ENCODE results near the gene EDC3.
A peak's percentile ranks its signal among the peaks of the same experiment; 100 is the strongest.
"Not testable (repeated sequence)": the region's sequence is repeated elsewhere in the genome, so short reads cannot be mapped to it uniquely, and the experiment has no call there.

Gene EDC3

DNA sequence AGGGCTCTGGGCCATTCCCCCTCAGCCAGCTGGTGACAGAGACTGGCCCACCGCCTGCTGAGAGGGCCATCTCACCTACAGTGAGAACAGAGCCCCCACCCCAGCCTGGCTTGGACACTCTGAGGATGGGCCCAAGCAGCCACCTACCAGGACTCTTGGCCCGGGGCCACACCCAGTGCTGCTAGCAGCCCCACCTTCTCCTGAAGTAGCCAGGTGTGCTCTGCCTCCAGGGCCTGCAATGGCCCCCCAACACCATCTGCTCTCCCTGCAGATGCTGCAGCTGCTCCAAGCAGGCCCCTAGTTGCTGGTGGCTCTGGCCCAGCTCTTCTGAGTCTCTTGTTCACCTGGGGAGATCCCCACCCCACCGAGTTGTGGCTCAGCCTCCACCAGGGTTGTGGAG, 87.0 kb downstream of the EDC3 start:
- DNase-seq, result no peak

DNA sequence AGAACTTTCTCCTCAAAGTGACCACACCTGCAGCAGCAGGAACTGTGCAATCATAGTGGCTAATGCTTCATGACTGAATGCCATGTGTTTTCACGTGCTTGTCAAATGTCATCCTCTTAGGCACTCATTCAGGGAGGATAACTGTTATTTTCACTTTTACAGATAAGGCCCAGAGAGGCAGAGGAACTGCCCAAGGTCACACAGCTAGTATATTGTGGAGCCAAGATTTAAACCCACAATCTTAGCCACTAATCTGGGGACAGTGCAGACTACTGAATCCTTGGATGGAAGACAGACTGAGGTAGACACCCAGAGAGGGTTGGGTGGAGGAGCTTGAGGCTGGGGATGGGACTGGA, 90.1 kb downstream of the EDC3 start:
- DNase-seq, result no peak

DNA sequence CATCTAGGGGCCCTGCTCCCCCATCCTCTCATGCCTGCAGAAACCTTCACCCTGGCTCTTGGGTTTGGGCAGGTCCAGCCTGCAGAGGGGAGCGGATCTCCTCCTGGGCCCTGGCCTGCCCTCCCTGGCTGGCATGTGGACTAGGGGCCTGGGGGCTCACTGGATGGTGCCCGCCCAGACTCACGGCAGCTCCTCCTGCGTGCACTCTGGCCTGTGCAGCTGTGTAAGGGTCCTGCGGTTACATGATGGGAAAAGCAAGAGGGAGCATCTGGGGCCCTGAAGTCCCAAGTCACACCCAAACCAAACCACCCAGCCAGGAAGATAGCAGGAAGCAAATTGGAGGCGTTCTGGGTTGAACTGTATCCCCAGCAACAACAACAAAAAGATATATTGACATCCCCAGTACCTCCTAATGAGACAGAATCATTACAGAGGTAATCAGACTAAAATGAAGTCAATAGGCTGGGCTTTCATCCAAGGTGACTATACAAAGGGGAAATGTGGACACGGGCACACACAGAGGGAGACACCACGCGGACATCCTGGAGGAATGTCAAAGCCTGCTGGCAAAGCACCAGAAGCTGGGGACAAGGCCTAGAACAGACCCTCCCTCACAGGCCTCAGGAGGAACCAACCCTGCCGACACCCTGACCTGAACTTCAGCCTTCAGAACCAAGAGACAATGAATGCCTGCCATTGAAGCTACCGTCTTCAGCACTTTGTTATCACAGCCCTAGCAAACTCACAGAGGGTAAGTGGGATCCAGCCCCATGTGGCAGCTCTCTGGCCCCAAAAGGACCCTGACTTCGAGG, 90.6 kb downstream of the EDC3 start:
- DNase-seq, result no peak

DNA sequence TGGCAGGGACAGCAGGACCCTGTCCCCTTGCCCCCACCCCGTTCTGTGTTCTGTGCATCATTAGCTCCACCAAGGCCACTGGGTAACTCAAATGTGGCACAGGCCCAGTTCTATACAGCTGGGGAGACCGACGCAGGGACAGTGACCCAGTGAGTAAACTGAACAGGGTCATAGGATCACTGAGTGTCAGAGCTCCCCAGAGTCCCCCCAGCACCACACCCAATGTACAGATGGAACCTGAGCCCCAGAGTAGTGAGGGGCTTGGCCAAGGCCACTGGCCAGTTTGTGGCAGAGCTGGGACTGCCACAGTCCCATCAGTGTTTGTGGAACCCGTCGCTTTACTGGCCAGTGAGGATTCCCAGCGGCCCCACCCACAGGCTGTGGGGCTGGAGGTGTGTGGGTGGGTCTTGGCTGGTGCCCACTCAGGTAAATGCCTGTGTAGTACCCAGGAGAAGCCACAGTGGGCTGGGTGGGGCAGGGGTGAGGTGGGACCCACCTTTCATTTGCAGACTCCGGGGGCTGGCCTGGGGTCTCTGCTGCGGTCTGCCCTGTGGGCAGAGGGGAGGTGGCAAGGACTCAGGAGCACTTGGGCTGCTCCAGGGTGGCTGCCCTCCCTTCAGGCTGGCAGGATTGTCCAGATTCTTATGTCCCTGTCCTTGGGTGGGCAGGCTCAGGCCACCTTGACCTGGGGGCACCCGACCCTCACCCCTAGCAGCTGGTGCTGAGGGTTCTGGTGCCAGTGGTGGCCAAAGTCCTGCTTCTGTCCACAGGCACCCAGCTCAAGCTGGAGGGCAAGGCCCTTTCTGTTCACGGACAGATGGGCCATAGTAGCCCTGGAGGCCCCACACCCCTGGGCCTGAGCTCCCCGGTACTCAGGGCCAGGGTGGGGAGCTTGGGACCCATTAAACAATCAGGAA, 91.8 kb downstream of the EDC3 start:
- DNase-seq, result no peak

DNA sequence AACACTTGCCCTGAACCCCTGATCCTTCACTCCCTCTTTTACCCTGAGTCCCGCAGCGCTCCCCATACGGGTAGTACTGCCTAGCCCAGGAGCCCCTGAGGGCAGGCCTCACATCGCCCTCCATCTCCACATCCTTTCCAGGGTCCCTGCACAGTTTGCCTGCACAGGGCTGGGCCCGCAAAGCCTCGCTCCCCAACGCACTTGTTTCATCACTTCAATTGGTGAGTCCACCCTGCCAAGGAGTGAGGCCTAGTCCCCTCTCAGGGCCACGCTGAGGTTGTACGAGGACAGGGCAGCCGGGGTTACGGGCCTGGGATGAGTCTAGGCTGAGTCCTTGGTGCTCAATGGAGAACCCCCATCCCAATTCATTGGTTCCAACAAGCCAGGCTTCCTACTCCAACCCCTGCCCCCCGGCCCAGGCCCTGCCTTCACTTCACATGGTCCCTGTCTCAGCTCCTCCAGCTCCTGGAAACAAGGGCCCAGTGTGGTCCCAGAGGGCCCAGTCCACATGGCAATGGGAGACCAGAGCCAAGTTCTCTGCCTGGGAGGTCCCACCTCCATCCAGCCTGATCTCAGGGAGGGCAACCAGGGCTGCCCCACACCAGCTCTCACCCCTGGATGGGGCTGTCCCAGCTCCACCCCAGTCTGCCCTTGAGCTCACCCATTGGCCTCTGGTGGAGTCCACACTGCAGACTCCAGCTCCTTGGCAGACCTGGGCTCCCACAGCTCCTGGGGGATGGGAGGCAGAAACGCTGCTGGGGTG, 92.6 kb downstream of the EDC3 start:
- no peak for DNase-seq

DNA sequence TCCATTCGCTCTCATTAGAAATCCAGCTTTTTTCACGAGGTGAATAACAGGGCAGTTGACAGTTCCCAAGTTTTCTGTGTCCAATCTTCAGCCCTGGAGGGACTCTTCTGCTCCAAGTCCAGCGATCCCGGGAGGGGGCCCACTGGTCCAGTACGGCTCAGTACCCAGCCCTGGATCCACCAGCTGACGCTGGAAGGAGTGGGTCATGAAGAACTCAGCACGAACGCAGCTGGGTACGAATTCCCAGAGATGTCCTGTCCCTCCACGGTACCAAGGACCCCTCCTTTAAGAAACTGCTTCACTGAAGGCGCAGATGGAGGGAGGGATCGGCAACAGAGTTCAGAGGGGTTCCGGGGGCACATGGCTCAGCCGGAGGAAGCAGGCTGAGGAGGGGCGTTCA, 96.7 kb downstream of the EDC3 start:
- DNase-seq, result no peak

DNA sequence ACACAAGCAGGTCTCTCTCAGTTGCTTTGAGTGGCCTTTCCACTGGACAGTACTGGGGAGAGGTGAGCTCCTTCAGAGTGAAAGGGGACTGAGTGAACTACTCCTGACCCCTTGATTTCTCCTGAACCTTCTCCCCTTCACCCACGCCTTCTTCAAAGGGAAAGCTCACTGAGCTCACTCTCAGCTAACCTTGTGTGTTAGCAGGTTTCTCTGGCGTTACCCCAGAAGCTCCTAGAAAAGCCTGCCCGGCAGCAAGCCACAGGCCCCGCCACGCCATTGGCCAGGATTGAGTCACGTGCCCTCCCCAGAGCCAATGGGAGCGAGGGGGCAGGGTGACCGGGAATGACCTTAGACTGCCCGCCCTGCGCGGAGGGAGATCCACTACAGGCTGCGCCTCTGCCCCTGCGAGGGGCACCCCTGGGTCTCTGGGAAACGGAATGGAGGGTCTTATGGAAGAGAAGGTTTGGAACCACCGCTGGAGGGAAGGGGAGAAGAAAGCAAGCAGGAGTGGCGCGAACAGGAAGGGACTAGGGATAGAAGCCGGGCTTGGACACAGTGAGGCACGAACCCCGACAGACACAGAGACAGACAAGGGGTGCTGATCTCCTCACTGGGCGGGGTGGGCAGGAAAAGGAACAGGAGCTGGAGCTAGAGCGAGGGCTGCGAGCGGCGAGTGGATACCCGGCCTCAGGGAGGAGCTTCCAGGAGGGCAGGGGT, 97.5 kb downstream of the EDC3 start:
- peak; percentile 84 for DNase-seq

DNA sequence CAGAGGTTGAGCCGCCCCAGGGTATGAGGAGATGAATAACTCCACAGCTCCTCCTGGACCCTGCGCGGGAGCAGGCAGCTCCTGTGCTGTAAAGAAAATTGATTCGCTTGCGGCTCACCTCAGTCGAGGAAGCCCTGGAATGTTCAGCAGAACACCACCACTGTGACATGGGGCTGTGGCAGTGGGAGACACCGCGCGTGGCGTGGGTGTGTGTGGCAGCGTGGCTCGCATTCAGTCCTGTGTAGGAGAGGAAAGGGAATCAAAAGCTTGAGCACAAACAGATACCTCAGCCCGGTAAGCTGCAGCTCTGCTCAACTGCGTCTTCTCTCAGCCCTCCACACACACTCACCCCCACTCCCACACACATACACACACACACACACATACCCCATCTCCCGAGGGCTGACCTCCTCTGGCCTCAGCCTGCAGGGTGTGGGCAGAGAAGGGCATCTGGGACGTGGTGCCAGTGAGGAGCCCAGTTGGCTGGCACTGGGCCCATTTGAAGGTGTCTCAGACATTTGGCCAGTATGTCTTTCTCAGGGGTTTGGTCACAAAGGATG, 98.6 kb downstream of the EDC3 start:
- DNase-seq, result not testable (repeated sequence)

DNA sequence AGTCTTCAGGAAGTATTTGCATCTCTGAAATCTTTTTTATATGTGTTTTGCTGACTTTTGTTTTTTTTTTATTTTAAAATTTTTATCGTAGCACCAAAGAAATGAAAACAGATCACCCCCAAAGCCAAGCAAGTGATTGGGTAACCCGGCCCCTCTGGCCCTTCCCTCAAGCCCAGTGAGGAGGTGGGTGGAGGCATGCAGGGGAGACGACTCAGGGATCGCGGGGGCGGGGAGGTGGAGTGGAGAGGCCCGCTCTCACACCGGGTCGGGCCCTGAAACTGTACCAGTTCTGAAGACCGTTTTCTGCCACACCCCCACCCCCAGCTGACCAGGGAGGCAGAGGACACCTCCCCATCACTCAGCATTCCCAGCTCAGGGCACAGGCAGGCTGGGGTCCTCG, 99.1 kb downstream of the EDC3 start:
- not testable (repeated sequence) for DNase-seq

DNA sequence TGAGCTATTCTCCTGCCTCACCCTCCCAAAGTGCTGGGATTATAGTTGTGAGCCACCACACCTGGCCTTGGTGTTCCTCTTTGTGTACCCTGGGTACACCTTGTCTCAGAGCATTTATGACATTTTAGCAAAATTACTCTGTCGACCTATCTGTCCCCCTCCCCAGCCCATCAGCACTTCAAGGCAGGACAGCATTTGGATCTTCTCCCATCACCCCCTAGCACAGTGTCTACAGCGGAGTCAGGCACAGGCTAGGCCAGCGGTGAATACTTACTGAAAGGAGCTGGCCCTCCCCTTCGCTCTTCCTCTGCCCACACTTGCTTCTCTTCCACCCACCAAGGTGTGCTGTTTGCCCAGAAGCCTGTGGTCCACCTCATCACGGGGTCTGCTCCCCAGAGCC, 100.6 kb downstream of the EDC3 start:
- DNase-seq, result no peak

DNA sequence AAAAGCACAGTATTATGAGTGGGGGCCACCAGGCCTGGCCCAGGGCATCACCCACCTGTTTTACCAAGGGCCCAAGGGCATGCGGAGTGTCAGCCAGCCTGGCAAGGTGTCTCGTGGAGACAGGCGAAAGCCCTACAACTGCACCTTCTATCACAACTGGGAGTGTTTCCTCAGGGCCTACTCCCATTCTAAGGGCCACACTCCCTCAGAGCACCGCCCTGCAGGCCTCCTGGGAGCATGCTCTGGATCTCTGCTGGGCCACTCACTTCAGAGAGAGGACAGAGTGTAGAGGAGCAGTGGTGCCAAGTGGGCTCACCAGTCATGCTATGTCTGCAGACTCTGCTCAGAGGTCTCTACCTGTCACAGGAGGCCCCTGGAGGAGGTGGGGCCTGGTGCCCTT, 101.4 kb downstream of the EDC3 start:
- DNase-seq, result no peak

DNA sequence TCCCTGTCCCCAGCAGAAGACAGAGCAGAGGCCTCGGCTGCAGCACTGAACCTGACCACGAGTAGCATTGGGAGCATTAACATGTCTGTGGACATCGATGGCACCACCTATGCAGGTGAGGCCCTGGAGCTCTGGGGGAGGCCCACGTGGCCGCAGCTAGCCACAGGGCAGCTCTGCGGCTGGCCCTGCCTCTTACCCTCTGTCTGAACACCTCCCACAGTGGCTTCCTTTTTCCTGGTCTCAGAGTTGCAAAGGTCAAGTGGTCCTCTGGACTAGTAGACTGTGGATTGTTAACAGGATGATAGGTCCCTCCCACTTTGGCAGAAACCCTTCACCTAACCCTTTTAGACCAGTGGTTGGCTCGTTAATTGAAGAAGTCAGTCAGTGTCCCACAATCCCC, 102.7 kb downstream of the EDC3 start:
- DNase-seq, result no peak

DNA sequence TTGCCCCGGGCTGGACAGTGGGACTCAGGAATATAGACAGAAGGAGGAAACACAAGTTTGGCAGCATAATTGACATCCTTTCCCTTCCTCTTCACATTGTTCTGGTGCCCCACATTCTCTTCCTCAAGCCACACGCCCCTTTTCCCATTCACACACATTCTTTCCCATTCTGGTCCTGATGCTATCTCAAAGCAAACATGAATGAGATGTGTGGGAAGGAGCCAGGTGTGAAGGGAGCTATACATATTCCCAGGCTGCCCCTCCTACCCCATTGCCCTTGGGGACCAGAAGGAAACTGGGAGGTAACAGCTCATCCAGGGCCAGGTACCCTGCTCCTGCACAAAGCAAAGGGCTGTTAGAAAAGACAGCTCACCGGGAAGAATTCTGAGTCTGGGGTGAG, 103.6 kb downstream of the EDC3 start:
- no peak for DNase-seq

DNA sequence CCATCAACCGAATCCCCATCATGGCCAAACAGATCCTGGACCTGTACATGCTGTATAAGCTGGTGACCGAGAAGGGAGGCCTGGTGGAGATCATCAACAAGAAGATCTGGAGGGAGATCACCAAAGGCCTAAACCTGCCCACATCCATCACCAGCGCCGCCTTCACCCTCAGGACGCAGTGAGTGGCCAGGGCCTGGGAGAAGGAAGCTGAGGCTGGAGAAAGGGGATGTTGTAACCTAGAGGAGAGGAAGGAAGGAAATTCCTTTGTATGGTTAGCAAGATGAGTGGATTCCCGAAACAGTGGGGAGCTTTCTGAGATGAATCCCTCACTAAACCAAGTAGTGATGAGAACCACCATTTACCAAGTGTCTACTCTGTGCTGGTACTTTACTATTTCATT, 106.0 kb downstream of the EDC3 start:
- peak; percentile 12 for DNase-seq

DNA sequence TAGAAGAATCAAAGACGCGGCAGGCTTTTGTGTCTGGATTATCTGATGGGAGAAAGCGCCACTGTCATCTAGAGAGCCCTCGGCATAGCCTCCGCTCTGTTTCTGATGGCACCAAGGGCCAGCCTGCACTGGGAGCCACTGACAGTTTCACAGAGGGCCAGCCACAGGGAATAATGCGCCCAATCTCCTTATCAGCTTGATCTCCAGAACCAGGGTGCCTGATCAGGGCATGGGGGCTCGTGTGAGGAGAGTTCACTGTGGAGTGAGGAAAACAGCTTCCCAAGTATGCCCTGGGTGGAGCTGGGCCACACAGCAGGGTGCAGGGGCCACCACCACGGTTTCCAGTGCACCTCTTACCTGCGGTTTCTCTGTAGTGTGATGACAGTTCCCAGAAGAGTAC, 110.0 kb downstream of the EDC3 start:
- no peak for DNase-seq

DNA sequence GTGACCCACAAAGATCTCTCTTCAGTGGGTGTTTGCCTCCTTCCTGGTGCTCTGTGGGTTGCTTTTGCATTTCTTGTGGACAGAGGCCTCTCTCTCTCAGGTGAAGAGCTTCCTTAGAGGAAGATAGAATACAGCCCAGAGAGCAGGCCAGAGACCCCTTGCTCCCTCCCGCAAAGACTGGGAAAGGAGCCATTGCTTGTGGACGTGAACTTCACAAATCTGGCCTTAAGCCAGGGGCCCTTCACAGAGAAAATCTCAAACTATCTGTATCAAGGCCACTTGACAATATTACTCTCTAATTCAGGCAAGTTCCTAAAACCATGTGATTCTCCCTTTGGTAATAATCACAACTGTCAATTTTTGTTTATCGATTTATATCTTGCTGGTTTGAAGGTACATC, 110.6 kb downstream of the EDC3 start:
- DNase-seq, result no peak

DNA sequence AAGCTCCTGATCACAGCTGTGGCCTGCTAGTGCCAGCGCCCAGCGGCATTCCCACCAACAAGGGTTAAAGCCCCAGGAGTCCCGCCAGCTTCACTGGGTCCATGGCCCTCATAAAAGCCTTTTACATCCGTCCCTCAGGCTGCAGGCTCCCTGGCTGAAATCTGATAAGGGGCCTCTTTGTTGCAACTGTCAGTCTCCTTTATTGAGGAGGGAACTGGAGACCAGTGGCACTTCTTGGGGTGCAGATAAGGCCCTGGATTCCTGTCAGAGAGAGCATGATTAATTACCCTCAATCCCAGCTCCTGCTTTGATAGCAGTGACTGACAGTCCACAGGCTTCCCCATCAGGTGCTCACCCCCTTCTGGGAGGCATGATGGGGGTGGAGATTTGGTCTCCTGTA, 111.0 kb downstream of the EDC3 start:
- DNase-seq, result no peak

DNA sequence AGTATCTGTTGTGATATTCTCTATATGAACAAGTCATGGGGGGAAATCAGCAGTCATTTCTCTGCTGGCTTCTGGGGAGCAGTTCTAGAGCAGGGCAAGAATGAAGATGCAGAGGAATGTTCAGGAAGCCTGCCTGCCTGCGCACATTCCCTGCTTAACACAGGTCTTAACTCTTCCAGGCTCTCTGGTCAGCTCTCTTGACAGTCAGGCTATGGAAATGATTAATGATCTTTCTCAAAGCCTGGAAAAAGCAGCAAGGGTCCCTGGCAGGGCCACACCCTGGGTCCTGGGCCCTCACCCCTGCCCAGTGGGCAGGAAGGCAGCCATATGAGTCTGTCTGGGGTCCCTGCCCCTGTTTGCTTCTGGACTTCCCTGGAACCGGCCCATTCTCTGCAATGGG, 111.6 kb downstream of the EDC3 start:
- DNase-seq, result no peak

All from inflammatory macrophage treated with lipopolysaccharide for 4 hours (primary cell).